ENCODE measurements around the gene PAIP2.

GRCh38 chr5:139298242-139298641 is 43.4 kb upstream of the PAIP2 start:
- no peak for TF ChIP-seq CTCF (IDR thresholded peaks at IDR 0.05)
- no peak for TF ChIP-seq POLR2A (IDR thresholded peaks at IDR 0.05)
